Transverse colon (tissue), 4 donors: ENCODE results near the gene NECTIN3. TPM values are rescaled to one million over a fixed set of nuclear protein-coding genes. Genes with fewer than 3 reads are reported as not detected.

Source experiments
- DNase-seq: peaks from one replicate; pipeline ENCODE4 v3.0.0-alpha.2; 2019
- H3K27ac ChIP-seq, 4 donors: fragments of 200-600 bp; sonication (generic); 2 replicates each; pipeline ENCODE4 v1.5.1; 2016 to 2018; ENCODE audit warnings: inconsistent platforms in 4 of 4
- H3K27me3 ChIP-seq: fragments of 200-600 bp; sonication (generic); 2 replicates; pipeline ENCODE4 v1.5.1; 2017; ENCODE audit warnings: inconsistent platforms
- H3K36me3 ChIP-seq, 4 donors: fragments of 200-600 bp; sonication (generic); 2 replicates each; pipeline ENCODE4 v1.5.1; 2017 to 2019; ENCODE audit warnings: inconsistent platforms in 4 of 4
- H3K4me1 ChIP-seq, 4 donors: fragments of 200-600 bp; sonication (generic); 2 replicates each; pipeline ENCODE4 v1.5.1; 2017 to 2020; ENCODE audit warnings: inconsistent platforms in 4 of 4
- H3K4me3 ChIP-seq, 4 donors: fragments of 200-600 bp; sonication (generic); 1 replicate in 1 of 4; 2 replicates in 3 of 4; pipeline versions ENCODE4 v1.5.1 to v1.6.1; 2017 to 2019; ENCODE audit warnings: inconsistent platforms in 4 of 4
- H3K9me3 ChIP-seq, 2 donors: fragments of 200-600 bp; sonication (generic); 2 replicates each; pipeline ENCODE4 v1.5.1; 2017 to 2019; ENCODE audit warnings: inconsistent platforms in 2 of 2
- CTCF ChIP-seq, 5 experiments: fragments of 200-600 bp in 3 of 5; fragments of 450-650 bp in 2 of 5; sonication (generic) in 3 of 5; IDR thresholded peaks; 1 replicate in 2 of 5; 2 replicates in 3 of 5; pipeline ENCODE4 v1.5.1; 2016 to 2017; ENCODE audit warnings: antibody characterized with exemption in 5 of 5, inconsistent platforms in 3 of 5, mild to moderate bottlenecking in 2 of 5, moderate library complexity in 1 of 5
- EP300 ChIP-seq: sonication (generic); formaldehyde crosslinking; IDR thresholded peaks from one replicate; pipeline ENCODE4 v1.6.1; 2017; ENCODE audit warnings: antibody characterized with exemption, low read depth
- POLR2A ChIP-seq: fragments of 450-650 bp; IDR thresholded peaks from one replicate; pipeline ENCODE4 v1.6.1; 2016; ENCODE audit warnings: antibody characterized with exemption, mild to moderate bottlenecking, moderate library complexity
- POLR2AphosphoS5 ChIP-seq, 3 donors: sonication (generic); formaldehyde crosslinking; IDR thresholded peaks; one replicate each; pipeline ENCODE4 v1.6.1; 2016; ENCODE audit warnings: antibody characterized with exemption in 3 of 3
- WGBS, 2 donors: methylation state at CpG; one replicate each; pipeline ENCODE4 v1.1.5; 2018; ENCODE audit warnings: low coverage in 1 of 2; 5-methylcytosine and 5-hydroxymethylcytosine counted together
- in situ Hi-C, 4 donors: fragments of 200-750 bp; cut with MboI; loops; one replicate each; pipeline versions ENCODE4 v1.15.0 to v1.15.1; 2017; ENCODE audit warnings: low sequenced_read_pairs in 3 of 4, low pct_ligation_motif_present in 1 of 4, low pct_unique_long_range_greater_than_20kb in 1 of 4
- intact Hi-C: fragments of 100-400 bp; cut with DNase I; formaldehyde crosslinking; loops from one replicate; pipeline ENCODE4 v1.15.1; 2023; ENCODE audit warnings: low total_unique reads
- total RNA-seq, 4 donors: library from RNA; depleted of rRNA; stranded (reverse); fragments of >200 nt; gene quantifications; one replicate each; pipeline ENCODE4 v1.1.0, GENCODE V29; 2016

The NECTIN3 gene
- total RNA-seq, 4 donors from 2014 or later = 28.1 to 104 (median 40.8) TPM

DNA sequence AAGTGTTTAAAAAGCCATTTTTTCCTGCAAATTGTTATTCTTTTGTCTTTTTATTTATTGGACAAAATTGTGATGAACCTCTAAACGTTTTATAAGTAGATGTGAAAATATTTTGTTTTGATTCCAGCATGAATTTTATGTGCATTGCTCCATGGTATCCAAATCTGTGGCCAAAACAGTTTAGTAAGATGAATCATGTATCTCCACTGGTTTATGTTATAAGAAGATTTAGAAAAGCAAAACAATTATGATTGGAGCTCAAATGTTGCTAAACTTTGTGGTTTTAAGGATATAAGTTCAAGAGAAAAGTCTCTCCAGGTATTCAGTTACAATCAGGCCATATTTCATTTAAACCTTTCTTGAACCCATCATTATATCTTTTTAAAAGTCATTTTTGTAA is 80.9 kb downstream of the NECTIN3 start:
- Histone ChIP-seq H3K4me3 (no peak overlapping the region), H3K36me3 (peaks cover 0 to 4% (median 0%) of the 10 kb centered on the region in 4 donors), H3K27ac (no peak overlapping the region), H3K27me3 (no peaks in the 10 kb centered on the region), H3K9me3 (no peaks in the 10 kb centered on the region), H3K4me1 (no peaks in the 10 kb centered on the region)
- in situ Hi-C loops = no loop called here
- TF ChIP-seq EP300 (no peak), CTCF (IDR thresholded peaks at IDR 0.05) (no peak), POLR2AphosphoS5 (IDR thresholded peaks at IDR 0.05) (no peak), POLR2A (no peak)
- no peak for DNase-seq
- intact Hi-C loops = no loop called here
- 38 to 50% methylated on average over 1 of the region's 1 CpG for WGBS, 2 donors

- Histone ChIP-seq H3K36me3 (no peaks in the 10 kb centered on the region), H3K27me3 (no peaks in the 10 kb centered on the region), H3K4me3 (no peak overlapping the region), H3K27ac (no peak overlapping the region), H3K4me1 (no peaks in the 10 kb centered on the region), H3K9me3 (no peaks in the 10 kb centered on the region)
- 92 to 98% methylated on average over 2 of the region's 2 CpGs for WGBS, 2 donors
- intact Hi-C loops (no loop called here), in situ Hi-C loops (no loop called here)
- TF ChIP-seq POLR2A = no peak
- TF ChIP-seq CTCF (IDR thresholded peaks at IDR 0.05) = no peak
- TF ChIP-seq EP300 = no peak
- no peak for DNase-seq
These were observed 84.9 kb downstream of the NECTIN3 start for GRCh38 chr3:111156517-111156916.

DNA sequence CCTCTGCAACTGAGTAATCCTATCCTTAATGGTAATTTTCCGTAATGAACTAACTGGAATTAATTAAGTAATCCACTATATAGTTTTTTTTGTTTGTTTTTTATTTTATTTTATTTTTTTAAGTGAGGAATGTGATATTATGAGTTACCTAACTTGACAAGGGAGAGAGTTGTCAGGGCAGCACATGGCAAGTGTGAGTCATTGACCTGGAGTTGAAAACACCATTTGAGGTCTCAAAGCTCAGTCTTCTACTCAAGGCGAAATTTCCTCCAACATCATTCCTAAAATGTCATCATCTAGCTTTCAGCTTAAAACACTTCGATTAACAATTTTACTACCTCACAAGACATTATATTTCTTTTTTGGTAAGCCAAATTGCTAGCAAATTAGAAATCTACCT is 87.8 kb downstream of the NECTIN3 start:
- in situ Hi-C loops = no loop called here

DNA sequence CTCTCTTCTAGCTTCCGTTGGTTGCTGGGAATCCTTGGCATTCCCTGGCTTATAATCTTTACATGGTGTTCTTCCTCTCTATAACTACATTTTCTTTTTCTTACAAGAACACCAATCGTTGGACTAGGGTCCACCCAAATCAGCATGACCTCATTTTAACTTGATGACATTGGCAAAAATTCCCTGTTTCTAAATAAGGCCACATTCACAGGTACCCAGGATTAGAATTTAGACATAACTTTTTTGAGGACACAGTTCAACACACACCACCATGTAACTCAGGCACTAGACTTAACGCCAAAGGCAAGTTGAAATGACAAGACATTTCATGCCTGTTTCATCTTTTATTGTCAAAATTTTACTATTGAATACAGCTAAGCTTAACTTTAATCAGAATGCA is 93.0 kb downstream of the NECTIN3 start:
- Histone ChIP-seq H3K9me3 (no peaks in the 10 kb centered on the region), H3K27me3 (no peaks in the 10 kb centered on the region), H3K27ac (no peak overlapping the region), H3K36me3 (no peaks in the 10 kb centered on the region), H3K4me1 (no peaks in the 10 kb centered on the region), H3K4me3 (no peak overlapping the region)
- intact Hi-C loops = no loop called here
- in situ Hi-C loops = no loop called here
- TF ChIP-seq EP300 (no peak), CTCF (IDR thresholded peaks at IDR 0.05) (no peak), POLR2AphosphoS5 (IDR thresholded peaks at IDR 0.05) (no peak), POLR2A (no peak)
- WGBS, 2 donors = 85 to 90% methylated on average over 3 of the region's 3 CpGs
- no peak for DNase-seq

More for the DNA sequence above, 87.8 kb downstream of the NECTIN3 start:
- H3K27ac ChIP-seq = no peak overlapping the region
- TF ChIP-seq POLR2A (no peak), CTCF (IDR thresholded peaks at IDR 0.05) (no peak), POLR2AphosphoS5 (IDR thresholded peaks at IDR 0.05) (no peak), EP300 (no peak)
- intact Hi-C loops = no loop called here
- DNase-seq = no peak
- H3K9me3 ChIP-seq = no peaks in the 10 kb centered on the region
- no peaks in the 10 kb centered on the region for H3K4me1 ChIP-seq
- H3K36me3 ChIP-seq = no peaks in the 10 kb centered on the region
- whole genome bisulfite sequencing, 2 donors = 87 to 90% methylated on average over 2 to 3 of the region's 3 CpGs
- no peaks in the 10 kb centered on the region for H3K27me3 ChIP-seq
- H3K4me3 ChIP-seq = no peak overlapping the region
